ENCODE measurements around the gene DPP6.

Gene DPP6

DNA sequence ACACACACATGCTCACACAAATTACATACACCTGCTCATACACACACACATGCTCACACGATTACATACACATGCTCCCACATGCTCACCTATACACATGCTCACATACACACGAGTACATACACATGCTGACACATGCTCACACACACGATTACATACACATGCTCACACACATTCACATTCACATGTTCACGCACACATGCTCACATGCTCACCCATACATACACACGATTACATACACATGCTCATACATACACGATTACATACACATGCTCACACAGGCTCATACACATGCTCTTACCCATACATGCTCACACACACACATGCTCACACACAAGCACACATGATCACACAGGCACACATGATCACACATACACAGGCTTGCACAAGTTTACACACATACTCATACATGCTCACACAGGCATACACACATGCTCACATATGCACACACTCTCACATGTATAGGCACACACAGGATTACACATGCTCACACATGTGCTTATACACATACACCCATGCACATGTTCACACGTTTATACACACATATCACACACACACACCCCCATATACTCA, 832.2 kb downstream of the DPP6 start:
- Histone ChIP-seq H3K36me3 (no peaks in the 10 kb centered on the region), H3K4me1 (ENCODE audit: control insufficient read depth in 1 of 2, insufficient read depth in 1 of 2, low read depth in 1 of 2, low read length in 1 of 2) (no peaks in the 10 kb centered on the region), H3K4me3 (ENCODE audit: low read depth in 1 of 2, low read length in 1 of 2) (no peak overlapping the region), H3K27ac (no peak overlapping the region), H3K9me3 (no peaks in the 10 kb centered on the region), H3K27me3 (no peaks in the 10 kb centered on the region)
- TF ChIP-seq, protein P1, sequence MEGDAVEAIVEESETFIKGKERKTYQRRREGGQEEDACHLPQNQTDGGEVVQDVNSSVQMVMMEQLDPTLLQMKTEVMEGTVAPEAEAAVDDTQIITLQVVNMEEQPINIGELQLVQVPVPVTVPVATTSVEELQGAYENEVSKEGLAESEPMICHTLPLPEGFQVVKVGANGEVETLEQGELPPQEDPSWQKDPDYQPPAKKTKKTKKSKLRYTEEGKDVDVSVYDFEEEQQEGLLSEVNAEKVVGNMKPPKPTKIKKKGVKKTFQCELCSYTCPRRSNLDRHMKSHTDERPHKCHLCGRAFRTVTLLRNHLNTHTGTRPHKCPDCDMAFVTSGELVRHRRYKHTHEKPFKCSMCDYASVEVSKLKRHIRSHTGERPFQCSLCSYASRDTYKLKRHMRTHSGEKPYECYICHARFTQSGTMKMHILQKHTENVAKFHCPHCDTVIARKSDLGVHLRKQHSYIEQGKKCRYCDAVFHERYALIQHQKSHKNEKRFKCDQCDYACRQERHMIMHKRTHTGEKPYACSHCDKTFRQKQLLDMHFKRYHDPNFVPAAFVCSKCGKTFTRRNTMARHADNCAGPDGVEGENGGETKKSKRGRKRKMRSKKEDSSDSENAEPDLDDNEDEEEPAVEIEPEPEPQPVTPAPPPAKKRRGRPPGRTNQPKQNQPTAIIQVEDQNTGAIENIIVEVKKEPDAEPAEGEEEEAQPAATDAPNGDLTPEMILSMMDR (IDR thresholded peaks at IDR 0.05) = no peak

DNA sequence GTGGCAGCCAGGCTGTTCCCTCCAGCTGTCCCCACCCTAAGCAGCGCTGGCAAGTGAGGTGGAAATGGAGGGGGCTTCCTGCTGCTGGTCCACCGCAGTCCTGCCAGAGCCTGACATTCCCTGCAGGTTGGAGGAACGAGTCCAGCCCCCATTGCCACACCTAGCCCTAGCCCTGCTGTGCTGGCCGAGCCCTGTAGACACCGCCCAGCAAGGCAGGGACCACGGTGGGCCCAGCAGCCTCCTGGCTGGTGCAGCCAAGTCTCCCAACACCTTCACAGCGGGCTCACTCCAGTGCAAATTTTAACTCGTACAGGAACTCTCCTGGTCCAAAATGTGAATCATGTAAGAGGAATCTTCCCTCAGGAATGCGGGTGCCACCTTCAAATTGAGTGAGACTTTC, 834.4 kb downstream of the DPP6 start:
- H3K4me1 ChIP-seq (ENCODE audit: control insufficient read depth in 1 of 2, insufficient read depth in 1 of 2, low read depth in 1 of 2, low read length in 1 of 2) = no peaks in the 10 kb centered on the region
- H3K27ac ChIP-seq = no peak overlapping the region
- H3K9me3 ChIP-seq = no peaks in the 10 kb centered on the region
- no peaks in the 10 kb centered on the region for H3K27me3 ChIP-seq
- no peaks in the 10 kb centered on the region for H3K36me3 ChIP-seq
- TF ChIP-seq, protein P1 (IDR thresholded peaks at IDR 0.05) = no peak
- H3K4me3 ChIP-seq (ENCODE audit: low read depth in 1 of 2, low read length in 1 of 2) = no peak overlapping the region

DNA sequence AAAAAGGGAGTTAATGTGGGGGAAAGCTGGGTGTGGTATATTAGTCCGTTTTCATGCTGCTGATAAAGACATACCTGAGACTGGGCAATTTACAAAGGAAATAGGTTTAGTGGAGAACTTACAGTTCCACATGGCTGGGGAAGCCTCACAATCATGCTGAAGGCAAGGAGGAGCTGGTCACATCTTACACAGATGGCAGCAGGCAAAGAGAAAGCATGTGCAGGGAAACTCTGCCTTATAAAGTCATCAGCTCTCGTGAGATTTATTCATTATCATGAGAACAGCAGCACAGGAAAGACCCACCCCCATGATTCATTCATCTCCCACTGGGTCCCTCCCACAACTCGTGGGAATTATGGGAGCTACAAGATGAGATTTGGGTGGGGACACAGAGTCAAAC, 836.5 kb downstream of the DPP6 start:
- no peak overlapping the region for H3K27ac ChIP-seq
- H3K9me3 ChIP-seq = no peaks in the 10 kb centered on the region
- no peaks in the 10 kb centered on the region for H3K36me3 ChIP-seq
- no peaks in the 10 kb centered on the region for H3K27me3 ChIP-seq
- TF ChIP-seq, protein P1 (IDR thresholded peaks at IDR 0.05) = no peak
- H3K4me1 ChIP-seq (ENCODE audit: control insufficient read depth in 1 of 2, insufficient read depth in 1 of 2, low read depth in 1 of 2, low read length in 1 of 2) = no peaks in the 10 kb centered on the region
- H3K4me3 ChIP-seq (ENCODE audit: low read depth in 1 of 2, low read length in 1 of 2) = no peak overlapping the region

DNA sequence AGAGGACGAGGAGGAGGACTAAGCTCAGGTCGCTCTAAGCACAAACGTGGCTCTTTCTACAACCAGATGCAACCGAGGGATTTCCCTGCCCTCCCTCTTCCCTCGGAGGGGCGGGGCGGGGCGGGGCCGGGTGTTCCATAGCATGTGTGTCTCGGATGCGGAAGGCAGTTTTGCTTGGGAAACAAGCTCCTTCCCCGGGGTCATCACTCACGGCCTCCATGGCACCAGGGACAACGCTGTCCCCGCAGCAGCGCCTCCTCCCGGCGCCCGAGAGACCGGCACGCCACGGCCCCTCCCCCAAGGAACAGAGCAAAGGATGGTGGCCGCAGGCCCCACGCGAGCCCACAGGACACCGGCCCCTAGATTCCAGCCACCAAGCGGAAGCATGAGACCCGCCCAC, 840.3 kb downstream of the DPP6 start:
- Histone ChIP-seq H3K4me3 (ENCODE audit: low read depth in 1 of 2, low read length in 1 of 2) (no peak overlapping the region), H3K9me3 (no peaks in the 10 kb centered on the region)
- TF ChIP-seq, protein P1 (IDR thresholded peaks at IDR 0.05) = no peak

DNA sequence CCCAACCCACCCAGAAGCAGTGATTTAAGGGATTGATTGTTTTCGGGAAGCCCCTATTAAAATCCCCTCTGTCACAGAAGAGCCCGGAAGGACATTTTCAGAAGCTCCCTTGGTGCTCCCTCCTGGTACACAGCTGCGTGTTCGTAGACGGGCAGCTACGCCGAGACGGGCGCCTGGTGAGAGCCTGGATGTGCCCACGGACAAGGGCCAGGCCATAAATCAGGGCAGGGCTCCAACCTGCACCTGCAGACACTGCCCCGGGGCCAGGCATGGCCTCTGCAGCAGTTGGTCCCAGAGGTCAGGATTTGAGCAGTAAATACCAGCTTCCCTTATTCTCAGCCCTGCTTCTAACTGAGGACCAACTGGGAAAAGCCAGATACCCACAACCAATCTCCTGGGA, 843.9 kb downstream of the DPP6 start:
- TF ChIP-seq, protein P1 (IDR thresholded peaks at IDR 0.05) = no peak
- Histone ChIP-seq H3K27me3 (peaks cover 17% of the 10 kb centered on the region), H3K9me3 (no peaks in the 10 kb centered on the region), H3K4me1 (ENCODE audit: control insufficient read depth in 1 of 2, insufficient read depth in 1 of 2, low read depth in 1 of 2, low read length in 1 of 2) (no peaks in the 10 kb centered on the region), H3K36me3 (no peaks in the 10 kb centered on the region), H3K27ac (no peak overlapping the region), H3K4me3 (ENCODE audit: low read depth in 1 of 2, low read length in 1 of 2) (no peak overlapping the region)

More for the DNA sequence above, 840.3 kb downstream of the DPP6 start:
- Histone ChIP-seq H3K4me1 (ENCODE audit: control insufficient read depth in 1 of 2, insufficient read depth in 1 of 2, low read depth in 1 of 2, low read length in 1 of 2) (no peaks in the 10 kb centered on the region), H3K27me3 (peaks cover 10% of the 10 kb centered on the region), H3K36me3 (no peaks in the 10 kb centered on the region), H3K27ac (no peak overlapping the region)

Data from neutrophil (primary cell).